ENCODE measurements around the gene TXN2.

Gene TXN2

GRCh38 chr22:36480941-36481392 is 473 bp downstream of the TXN2 start:
- no peak for DNase-seq

- no peak for DNase-seq
Measured at GRCh38 chr22:36478966-36479365, 2.5 kb downstream of the TXN2 start.

GRCh38 chr22:36475341-36475740 is 6.1 kb downstream of the TXN2 start:
- DNase-seq = no peak

- DNase-seq = no peak
Measured at GRCh38 chr22:36472689-36473088, 8.8 kb downstream of the TXN2 start.

- no peak for DNase-seq
Measured at GRCh38 chr22:36471341-36471821, 10.1 kb downstream of the TXN2 start.

GRCh38 chr22:36470994-36471331 is 10.5 kb downstream of the TXN2 start:
- DNase-seq = no peak

- DNase-seq = peak; percentile 83 to 86
Measured at GRCh38 chr22:36470162-36470993, 11.1 kb downstream of the TXN2 start.

GRCh38 chr22:36469094-36469710 is 12.2 kb downstream of the TXN2 start:
- no peak for DNase-seq

- DNase-seq = peak; percentile 53 to 55
Measured at GRCh38 chr22:36467946-36468345, 13.5 kb downstream of the TXN2 start.

- DNase-seq = no peak
Measured at GRCh38 chr22:36467042-36467810, 14.2 kb downstream of the TXN2 start.

- no peak for DNase-seq
Measured at GRCh38 chr22:36466258-36466657, 15.2 kb downstream of the TXN2 start.

- DNase-seq = no peak
Measured at GRCh38 chr22:36465232-36466021, 16.0 kb downstream of the TXN2 start.

- DNase-seq = no peak
Measured at GRCh38 chr22:36464715-36465231, 16.7 kb downstream of the TXN2 start.

- no peak for DNase-seq
Measured at GRCh38 chr22:36463783-36464184, 17.7 kb downstream of the TXN2 start.

GRCh38 chr22:36461665-36462649 is 19.5 kb downstream of the TXN2 start:
- DNase-seq = no peak

GRCh38 chr22:36460202-36460601 is 21.2 kb downstream of the TXN2 start:
- no peak for DNase-seq

- no peak for DNase-seq
Measured at GRCh38 chr22:36457688-36458450, 23.6 kb downstream of the TXN2 start.

- no peak for DNase-seq
Measured at GRCh38 chr22:36456464-36456845, 25.0 kb downstream of the TXN2 start.

GRCh38 chr22:36455571-36456463 is 25.6 kb downstream of the TXN2 start:
- no peak for DNase-seq
